ENCODE results near the gene INSM2.

The INSM2 gene

GRCh38 chr14:35551081-35551480, 17.1 kb downstream of the INSM2 start:
- no peak for DNase-seq

GRCh38 chr14:35553808-35554207, 19.8 kb downstream of the INSM2 start:
- no peak for DNase-seq

DNA sequence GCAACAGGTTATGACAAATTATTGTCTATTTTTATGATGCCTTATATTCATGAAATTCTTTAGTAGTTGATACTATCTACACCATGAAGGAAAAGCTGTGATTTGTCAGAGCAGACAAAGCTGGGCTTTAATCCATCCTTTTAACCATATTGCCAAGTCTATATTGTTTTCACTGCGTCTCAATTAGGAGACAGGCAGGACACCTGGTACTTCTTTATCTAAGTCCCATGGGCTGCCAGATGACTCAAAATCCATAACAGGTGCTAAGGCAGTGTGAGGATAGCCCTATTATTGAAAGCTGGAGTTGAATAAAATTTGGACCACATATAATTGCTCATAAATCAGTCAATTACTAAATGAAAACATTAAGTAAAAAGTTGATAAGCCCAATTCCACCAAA, 22.6 kb downstream of the INSM2 start:
- no peak for DNase-seq

GRCh38 chr14:35557221-35557747, 23.3 kb downstream of the INSM2 start:
- no peak for DNase-seq

- DNase-seq: no peak
These were observed 24.7 kb downstream of the INSM2 start for GRCh38 chr14:35558680-35559079.

DNA sequence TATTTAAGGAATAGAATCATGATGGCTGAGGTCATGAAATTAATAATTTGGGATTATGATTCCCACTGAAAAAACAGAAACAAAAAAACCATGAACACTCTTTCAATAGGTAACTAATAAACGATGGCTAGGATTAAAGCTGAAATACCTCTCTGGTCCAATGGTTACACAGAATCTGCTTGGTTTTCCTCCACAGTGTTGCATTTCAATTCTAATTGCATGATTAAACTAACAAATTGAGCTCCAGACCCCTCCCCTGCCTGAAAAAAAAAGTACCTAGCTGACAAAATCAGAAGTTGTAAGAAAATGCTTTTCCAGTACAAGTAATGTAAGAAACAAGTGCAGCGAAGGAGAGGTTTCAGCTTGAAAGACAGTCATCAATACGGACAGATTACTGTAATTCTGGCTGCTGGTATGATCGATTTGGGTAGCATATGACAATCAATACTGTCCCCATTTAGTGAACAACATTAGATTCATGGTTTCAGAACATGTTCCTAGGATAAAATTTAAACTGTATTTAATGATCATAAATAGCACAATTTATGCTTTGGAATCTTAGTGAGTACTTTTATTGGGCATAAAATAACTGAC, 32.0 kb downstream of the INSM2 start:
- DNase-seq: no peak

GRCh38 chr14:35571598-35571997, 37.6 kb downstream of the INSM2 start:
- no peak for DNase-seq

GRCh38 chr14:35573911-35574310, 39.9 kb downstream of the INSM2 start:
- DNase-seq: no peak

DNA sequence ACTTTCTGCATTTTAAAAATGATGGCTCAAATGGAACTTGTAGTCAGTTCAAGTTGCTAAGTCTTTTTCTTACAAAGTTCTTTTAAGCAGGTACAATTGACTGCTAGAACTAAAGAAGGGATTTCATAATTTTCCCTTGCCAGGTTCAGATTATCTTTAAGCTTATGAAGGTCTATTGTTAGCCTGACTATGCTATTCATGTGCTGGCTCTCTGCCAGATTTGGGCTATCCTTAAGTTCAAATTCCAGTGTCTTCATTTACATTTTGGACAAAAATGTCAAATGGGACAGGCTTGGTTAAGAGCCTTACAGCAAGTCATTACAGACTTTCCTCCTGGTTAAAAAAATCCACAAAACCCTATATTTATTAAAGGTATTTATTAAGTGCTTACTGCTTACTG, 42.3 kb downstream of the INSM2 start:
- DNase-seq: no peak

DNA sequence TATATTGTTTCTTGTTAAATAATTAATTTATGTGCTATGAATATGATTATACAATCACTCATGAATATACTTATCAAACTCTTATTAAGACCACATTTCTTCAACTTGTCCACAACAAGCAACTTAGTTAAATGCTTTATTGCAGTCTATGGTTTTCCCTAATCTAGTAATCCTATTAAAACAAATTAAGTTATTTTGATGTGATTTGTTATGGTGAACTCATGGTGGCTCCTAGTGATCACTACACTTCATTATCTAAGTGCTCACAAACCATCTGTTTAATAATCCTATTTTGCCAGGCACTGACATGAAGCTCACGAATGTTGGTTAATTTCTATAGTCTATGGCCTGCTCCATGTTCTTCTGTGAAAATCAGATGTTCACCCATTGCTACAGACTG, 42.9 kb downstream of the INSM2 start:
- no peak for DNase-seq

DNA sequence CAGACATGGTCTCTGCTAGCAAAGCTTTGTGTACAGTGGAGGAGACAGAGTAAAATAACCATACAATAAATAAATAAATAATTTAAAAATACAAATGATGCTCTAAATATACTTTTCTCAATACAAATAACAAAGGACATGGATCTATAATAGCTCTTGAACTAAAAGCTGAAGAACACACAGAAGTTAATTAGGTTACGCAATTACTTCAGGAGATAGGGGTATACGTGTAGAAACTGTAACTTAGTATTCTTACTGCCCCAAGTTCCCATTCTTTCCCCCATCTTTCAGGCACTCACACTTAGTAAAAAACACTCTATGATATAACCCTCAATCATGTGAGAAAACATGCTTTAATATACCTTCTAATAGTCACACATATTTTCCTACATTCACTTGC, 44.2 kb downstream of the INSM2 start:
- no peak for DNase-seq

DNA sequence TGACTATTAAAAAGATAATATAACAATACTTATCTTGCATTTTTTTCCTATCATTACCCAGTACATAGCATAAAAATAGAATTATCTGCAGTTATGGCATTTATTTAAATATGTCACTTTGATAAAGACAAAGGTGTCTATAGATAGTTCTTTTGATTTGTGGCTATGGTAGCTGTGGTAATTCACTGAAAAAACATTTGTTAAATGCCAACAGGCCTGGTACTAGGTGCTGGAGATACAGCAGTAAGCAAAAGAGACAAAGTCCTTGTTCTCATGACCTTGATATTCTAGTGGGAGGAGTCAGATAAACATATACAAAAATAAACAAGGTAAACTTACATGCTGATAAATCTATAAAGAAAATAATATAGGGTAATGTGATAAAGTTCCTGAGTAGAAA, 44.7 kb downstream of the INSM2 start:
- no peak for DNase-seq

All from NCI-H187 treated with DMSO at 0.1 percent for 48 hours (cell line).